Adrenal gland (tissue), 12 donors: Measurements from ENCODE around the gene TRAFD1. TPM values are rescaled to one million over a fixed set of nuclear protein-coding genes. Genes with fewer than 3 reads are reported as not detected.
"Not testable (repeated sequence)": the region's sequence is repeated elsewhere in the genome, so short reads cannot be mapped to it uniquely, and the experiment has no call there.

Source experiments
- DNase-seq, 7 donors: peaks; one replicate each; pipeline ENCODE4 v3.0.0-alpha.2; 2019 to 2020
- H3K27ac ChIP-seq, 5 donors: fragments of 200-600 bp; sonication (generic) in 4 of 5; 1 replicate in 3 of 5; 2 replicates in 2 of 5; pipeline versions ENCODE4 v1.5.1 to v1.8.0; 2016 to 2020; ENCODE audit warnings: mild to moderate bottlenecking in 1 of 5
- H3K27me3 ChIP-seq: fragments of 200-600 bp; 2 replicates; pipeline ENCODE4 v1.8.0; 2021
- H3K36me3 ChIP-seq, 2 donors: fragments of 200-600 bp; replicated peaks in 1 of 2; 1 replicate in 1 of 2; 2 replicates in 1 of 2; pipeline versions ENCODE4 v1.5.1 to v1.8.0; 2018 to 2022
- H3K4me1 ChIP-seq, 2 donors: fragments of 200-600 bp; replicated peaks in 1 of 2; 1 replicate in 1 of 2; 2 replicates in 1 of 2; pipeline versions ENCODE4 v1.5.1 to v1.8.0; 2018 to 2021
- H3K4me3 ChIP-seq, 4 donors: fragments of 200-600 bp; sonication (generic) in 3 of 4; one replicate each; pipeline ENCODE4 v1.5.1; 2016 to 2018
- H3K9me3 ChIP-seq, 3 donors: fragments of 200-600 bp; sonication (generic) in 1 of 3; replicated peaks in 1 of 3; 1 replicate in 2 of 3; 2 replicates in 1 of 3; pipeline versions ENCODE4 v1.5.1 to v1.8.0; 2016 to 2021
- CTCF ChIP-seq, 6 experiments: fragments of 450-650 bp in 4 of 6; fragments of 200-600 bp in 2 of 6; sonication (generic) in 1 of 6; IDR thresholded peaks; 1 replicate in 5 of 6; 2 replicates in 1 of 6; pipeline versions ENCODE4 v1.5.1 to v1.8.0; 2016 to 2021; ENCODE audit warnings: antibody characterized with exemption in 6 of 6, mild to moderate bottlenecking in 2 of 6, moderate library complexity in 1 of 6
- POLR2A ChIP-seq, 2 donors: fragments of 450-650 bp; IDR thresholded peaks; one replicate each; pipeline ENCODE4 v1.6.1; 2017; ENCODE audit warnings: antibody characterized with exemption in 2 of 2, mild to moderate bottlenecking in 2 of 2, moderate library complexity in 1 of 2
- WGBS, 4 donors: extraction: QIAGEN DNeasy Blood & Tissue Kit in 2 of 4; methylation state at CpG; one replicate each; pipeline versions ENCODE4 v1.1.5 to v1.1.7; 2013 to 2017; 5-methylcytosine and 5-hydroxymethylcytosine counted together
- intact Hi-C, 2 donors: fragments of 100-400 bp; cut with DNase I; formaldehyde crosslinking; loops; one replicate each; pipeline versions ENCODE4 v1.14.1 to v1.15.0; 2022 to 2023
- polyA plus RNA-seq, 3 donors: library from polyadenylated mRNA; stranded (reverse); fragments of 200-250 nt in 2 of 3; fragments of 350-450 nt in 1 of 3; fragmentation: Illumina TruSeq in 1 of 3; extraction: RNeasy Lipid Tissue Mini Kit (QIAGEN cat#74804) in 1 of 3; gene quantifications; one replicate each; pipeline ENCODE4 v1.2.3, GENCODE V29; 2013 to 2014
- total RNA-seq, 9 donors: library from RNA; depleted of rRNA in 4 of 9; stranded (reverse); fragments of >200 nt in 4 of 9; fragments of 120-200 nt in 1 of 9; fragmentation: NEBNext Ultra II Directional in 1 of 9; extraction: Animal tissue kit (Norgen Biotek cat#: 25700) in 1 of 9; gene quantifications; one replicate each; pipeline versions ENCODE4 v1.1.0 to v1.2.4, GENCODE V29; 2013 to 2023
- donor health status: healthy with polysubstance abuse.
- donor health status: Bipolar disorder and iron deficiency.
- donor health status: DM: yes; HTN: yes; CAD: no.
- donor health status: DM: no; HTN: no; CAD: no.
- donor health status: DM: no; HTN: no; CAD: no.
- donor health status: DM: yes; HTN: yes; CAD: no.

Gene TRAFD1
- total and polyA plus RNA-seq, 12 donors, result 11.4 to 45.9 (median 28.3) TPM

- no peaks in the 10 kb centered on the region for H3K27me3 ChIP-seq
- H3K9me3 ChIP-seq, result no peaks in the 10 kb centered on the region
- 91 to 100% (median 96%) methylated on average over 4 to 5 of the region's 5 CpGs for WGBS, 4 donors
- no peak overlapping the region for H3K4me3 ChIP-seq
- no peak for TF ChIP-seq CTCF (IDR thresholded peaks at IDR 0.05)
- TF ChIP-seq POLR2A (IDR thresholded peaks at IDR 0.05), result no peak
- H3K36me3 ChIP-seq, result peaks cover 0 to 82% of the 10 kb centered on the region in 2 donors
- H3K27ac ChIP-seq, result no peak overlapping the region
- peak in 2 of 7 donors; percentile 15 to 31 for DNase-seq
- H3K4me1 ChIP-seq, result no peaks in the 10 kb centered on the region
- intact Hi-C loops, result no loop called here
Measured at GRCh38 chr12:112149596-112149995, 24.2 kb downstream of the TRAFD1 start.

GRCh38 chr12:112151766-112152541 lies 26.6 kb downstream of the TRAFD1 start:
- Histone ChIP-seq H3K4me1 (no peaks in the 10 kb centered on the region), H3K36me3 (peaks cover 0 to 65% of the 10 kb centered on the region in 2 donors), H3K27ac (no peak overlapping the region), H3K27me3 (no peaks in the 10 kb centered on the region), H3K9me3 (no peaks in the 10 kb centered on the region), H3K4me3 (no peak overlapping the region)
- intact Hi-C loops, result no loop called here
- WGBS, 4 donors, result 94% methylated on average over 11 of the region's 11 CpGs
- TF ChIP-seq POLR2A (IDR thresholded peaks at IDR 0.05) (no peak), CTCF (IDR thresholded peaks at IDR 0.05) (no peak)
- peak in 2 of 7 donors; percentile 16 to 46 for DNase-seq

GRCh38 chr12:112153181-112153892 lies 28.0 kb downstream of the TRAFD1 start:
- no peaks in the 10 kb centered on the region for H3K27me3 ChIP-seq
- H3K36me3 ChIP-seq, result peaks cover 0 to 62% of the 10 kb centered on the region in 2 donors
- 87 to 91% (median 89%) methylated on average over 9 to 11 of the region's 11 CpGs for WGBS, 4 donors
- no peak overlapping the region for H3K4me3 ChIP-seq
- H3K4me1 ChIP-seq, result no peaks in the 10 kb centered on the region
- peak in 1 of 7 donors; percentile 17 for DNase-seq
- intact Hi-C loops, result no loop called here
- TF ChIP-seq POLR2A (IDR thresholded peaks at IDR 0.05) (no peak), CTCF (IDR thresholded peaks at IDR 0.05) (no peak)
- H3K27ac ChIP-seq, result no peak overlapping the region
- H3K9me3 ChIP-seq, result no peaks in the 10 kb centered on the region

- intact Hi-C loops, result no loop called here
- Histone ChIP-seq H3K4me3 (no peak overlapping the region), H3K36me3 (peaks cover 0 to 62% of the 10 kb centered on the region in 2 donors), H3K4me1 (no peaks in the 10 kb centered on the region), H3K27ac (no peak overlapping the region), H3K27me3 (no peaks in the 10 kb centered on the region), H3K9me3 (no peaks in the 10 kb centered on the region)
- peak in 1 of 7 donors; percentile 43 for DNase-seq
- TF ChIP-seq POLR2A (IDR thresholded peaks at IDR 0.05) (no peak), CTCF (IDR thresholded peaks at IDR 0.05) (no peak)
- WGBS, 4 donors, result 89 to 95% (median 92%) methylated on average over 8 of the region's 8 CpGs
Measured at GRCh38 chr12:112153893-112154219, 28.5 kb downstream of the TRAFD1 start.

GRCh38 chr12:112158461-112159145 lies 33.2 kb downstream of the TRAFD1 start:
- H3K36me3 ChIP-seq, result peaks cover 0 to 43% of the 10 kb centered on the region in 2 donors
- H3K9me3 ChIP-seq, intact Hi-C loops, DNase-seq, H3K4me1 ChIP-seq, H3K27me3 ChIP-seq, H3K4me3 ChIP-seq, H3K27ac ChIP-seq: not testable (repeated sequence)
- WGBS, 4 donors, result 96 to 100% (median 98%) methylated on average over 6 to 11 of the region's 11 CpGs
